Chondrocyte (in vitro differentiated cells): ENCODE data around the gene SDHC. TPM values are rescaled to one million over a fixed set of nuclear protein-coding genes. Genes with fewer than 3 reads are reported as not detected.

Experiments
- DNase-seq: peaks from one replicate; pipeline ENCODE4 v3.0.0; 2021; ENCODE audit warnings: mixed read lengths, low spot score
- H3K27ac Mint-ChIP-seq: one replicate; pipeline ENCODE4 v1.8.0; 2021; ENCODE audit warnings: mild to moderate bottlenecking, moderate library complexity, mixed read lengths; ENCODE audit not compliant: unreplicated experiment
- H3K27me3 Mint-ChIP-seq: 2 replicates; pipeline ENCODE4 v1.8.0; 2021; ENCODE audit warnings: low read depth, mixed read lengths
- H3K36me3 Mint-ChIP-seq: 2 replicates; pipeline ENCODE4 v1.8.0; 2021; ENCODE audit warnings: low read depth, mixed read lengths
- H3K4me1 Mint-ChIP-seq: 2 replicates; pipeline ENCODE4 v1.8.0; 2021; ENCODE audit warnings: low read depth, mild to moderate bottlenecking, mixed read lengths
- H3K4me3 Mint-ChIP-seq: one replicate; pipeline ENCODE4 v1.8.0; 2021; ENCODE audit warnings: mild to moderate bottlenecking, moderate library complexity, mixed read lengths; ENCODE audit not compliant: unreplicated experiment
- H3K9me3 Mint-ChIP-seq: 2 replicates; pipeline ENCODE4 v1.8.0; 2021; ENCODE audit warnings: low read depth, mixed read lengths
- total RNA-seq: library from RNA; stranded (reverse); gene quantifications from 3 replicates; pipeline ENCODE4 v1.2.1, GENCODE V29; 2021
- TF ChIP-seq, protein P1 (sequence below): fragments of 200-600 bp; sonication (generic); IDR thresholded peaks from 2 replicates; pipeline ENCODE4 v1.5.0; 2021; ENCODE audit warnings: antibody characterized with exemption, mild to moderate bottlenecking, moderate library complexity

Gene SDHC
- total RNA-seq, 1 donor from 2014 or later, result 128 TPM

DNA sequence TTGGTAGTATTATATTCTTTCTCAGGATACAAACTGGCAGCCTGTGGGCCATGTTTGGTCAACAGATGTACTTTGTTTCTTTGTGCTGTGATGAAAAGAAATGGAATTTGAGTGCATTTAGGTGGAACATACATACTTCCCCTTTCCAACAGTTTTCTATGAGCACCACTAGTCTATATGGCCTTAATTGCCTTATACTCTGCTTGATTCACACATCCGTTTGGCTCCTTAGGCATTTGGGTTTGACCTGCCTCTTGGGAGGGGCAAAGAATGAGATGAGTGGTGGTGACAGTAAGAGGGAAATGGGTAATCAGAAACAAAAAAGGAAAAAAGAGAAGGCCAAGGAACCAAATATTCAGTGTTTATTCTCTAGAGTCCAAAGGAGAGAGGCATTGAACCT is 36.5 kb downstream of the SDHC start:
- H3K9me3 Mint-ChIP-seq, result no peaks in the 10 kb centered on the region
- no peak overlapping the region for H3K4me3 Mint-ChIP-seq
- H3K27ac Mint-ChIP-seq, result no peak overlapping the region
- H3K27me3 Mint-ChIP-seq, result no peaks in the 10 kb centered on the region
- DNase-seq, result no peak
- H3K36me3 Mint-ChIP-seq, result peaks cover 3% of the 10 kb centered on the region
- no peaks in the 10 kb centered on the region for H3K4me1 Mint-ChIP-seq
- TF ChIP-seq, protein P1, sequence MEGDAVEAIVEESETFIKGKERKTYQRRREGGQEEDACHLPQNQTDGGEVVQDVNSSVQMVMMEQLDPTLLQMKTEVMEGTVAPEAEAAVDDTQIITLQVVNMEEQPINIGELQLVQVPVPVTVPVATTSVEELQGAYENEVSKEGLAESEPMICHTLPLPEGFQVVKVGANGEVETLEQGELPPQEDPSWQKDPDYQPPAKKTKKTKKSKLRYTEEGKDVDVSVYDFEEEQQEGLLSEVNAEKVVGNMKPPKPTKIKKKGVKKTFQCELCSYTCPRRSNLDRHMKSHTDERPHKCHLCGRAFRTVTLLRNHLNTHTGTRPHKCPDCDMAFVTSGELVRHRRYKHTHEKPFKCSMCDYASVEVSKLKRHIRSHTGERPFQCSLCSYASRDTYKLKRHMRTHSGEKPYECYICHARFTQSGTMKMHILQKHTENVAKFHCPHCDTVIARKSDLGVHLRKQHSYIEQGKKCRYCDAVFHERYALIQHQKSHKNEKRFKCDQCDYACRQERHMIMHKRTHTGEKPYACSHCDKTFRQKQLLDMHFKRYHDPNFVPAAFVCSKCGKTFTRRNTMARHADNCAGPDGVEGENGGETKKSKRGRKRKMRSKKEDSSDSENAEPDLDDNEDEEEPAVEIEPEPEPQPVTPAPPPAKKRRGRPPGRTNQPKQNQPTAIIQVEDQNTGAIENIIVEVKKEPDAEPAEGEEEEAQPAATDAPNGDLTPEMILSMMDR, result no peak

DNA sequence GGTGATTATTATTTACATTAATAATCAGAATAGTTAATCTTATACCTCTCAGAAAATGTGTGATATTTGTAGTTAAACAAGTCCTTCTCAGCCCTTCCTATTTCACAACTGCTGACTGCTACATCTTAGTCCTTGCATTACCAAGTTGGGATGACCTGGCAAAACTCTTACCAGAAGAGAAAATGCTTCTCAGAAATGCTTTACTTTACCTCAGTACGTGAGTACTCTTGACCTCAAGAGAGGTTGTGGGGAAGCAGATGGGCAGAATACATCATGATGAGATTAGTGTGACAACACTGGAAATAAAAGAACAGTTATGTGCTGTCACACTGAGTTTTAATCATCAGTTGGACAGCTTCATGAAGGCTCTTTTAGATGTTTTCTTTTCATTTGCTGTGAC is 37.3 kb downstream of the SDHC start:
- Mint-ChIP-seq H3K9me3 (no peaks in the 10 kb centered on the region), H3K27me3 (no peaks in the 10 kb centered on the region), H3K4me3 (no peak overlapping the region), H3K4me1 (no peaks in the 10 kb centered on the region), H3K27ac (no peak overlapping the region), H3K36me3 (peaks cover 4% of the 10 kb centered on the region)
- DNase-seq, result no peak
- TF ChIP-seq, protein P1, result no peak

DNA sequence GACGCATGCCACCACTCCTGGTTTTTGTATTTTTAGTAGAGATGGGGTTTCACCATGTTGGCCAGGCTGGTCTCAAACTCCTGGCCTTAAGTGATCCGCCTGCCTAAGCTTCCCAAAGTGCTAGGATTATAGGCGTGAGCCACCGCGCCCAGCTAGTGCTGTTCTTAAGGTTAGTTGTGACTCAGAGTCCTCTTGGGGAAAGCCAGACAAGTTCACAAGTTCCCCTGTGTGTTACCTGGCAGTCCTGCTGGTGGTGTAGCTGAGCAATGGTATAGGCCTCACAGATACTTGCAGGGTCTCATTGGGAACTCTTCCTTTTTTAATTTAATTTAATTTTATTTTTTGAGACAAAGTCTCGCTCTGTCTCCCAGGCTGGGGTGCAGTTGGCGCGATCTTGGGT is 42.9 kb downstream of the SDHC start:
- Mint-ChIP-seq H3K27ac (no peak overlapping the region), H3K4me1 (no peaks in the 10 kb centered on the region)
- TF ChIP-seq, protein P1, result no peak

DNA sequence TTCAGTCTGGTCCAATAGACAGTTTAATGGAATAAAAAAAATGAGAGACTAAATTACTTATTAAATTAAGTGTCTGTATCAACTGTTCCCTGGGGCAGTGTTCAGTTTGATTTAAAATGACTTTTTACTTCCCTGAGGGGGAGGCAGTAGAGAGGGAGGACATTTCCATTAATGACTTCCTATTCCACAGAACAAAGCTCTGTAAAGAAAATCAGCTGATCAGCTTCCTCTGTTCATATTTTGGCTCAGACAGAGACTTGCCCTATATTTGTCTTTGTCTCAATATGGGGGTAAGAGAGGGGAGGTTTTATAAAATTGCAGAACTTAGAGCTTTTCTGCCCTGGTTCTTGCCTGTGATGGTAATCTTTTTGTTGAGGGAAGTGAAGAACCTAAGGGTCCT is 45.1 kb downstream of the SDHC start:
- Mint-ChIP-seq H3K27me3 (no peaks in the 10 kb centered on the region), H3K36me3 (peaks cover 11% of the 10 kb centered on the region), H3K4me3 (no peak overlapping the region), H3K4me1 (no peaks in the 10 kb centered on the region), H3K9me3 (no peaks in the 10 kb centered on the region), H3K27ac (no peak overlapping the region)
- TF ChIP-seq, protein P1, result no peak
- no peak for DNase-seq

More for the DNA sequence above, 42.9 kb downstream of the SDHC start:
- Mint-ChIP-seq H3K36me3 (peaks cover 5% of the 10 kb centered on the region), H3K27me3 (no peaks in the 10 kb centered on the region), H3K9me3 (no peaks in the 10 kb centered on the region), H3K4me3 (no peak overlapping the region)
- DNase-seq, result no peak

DNA sequence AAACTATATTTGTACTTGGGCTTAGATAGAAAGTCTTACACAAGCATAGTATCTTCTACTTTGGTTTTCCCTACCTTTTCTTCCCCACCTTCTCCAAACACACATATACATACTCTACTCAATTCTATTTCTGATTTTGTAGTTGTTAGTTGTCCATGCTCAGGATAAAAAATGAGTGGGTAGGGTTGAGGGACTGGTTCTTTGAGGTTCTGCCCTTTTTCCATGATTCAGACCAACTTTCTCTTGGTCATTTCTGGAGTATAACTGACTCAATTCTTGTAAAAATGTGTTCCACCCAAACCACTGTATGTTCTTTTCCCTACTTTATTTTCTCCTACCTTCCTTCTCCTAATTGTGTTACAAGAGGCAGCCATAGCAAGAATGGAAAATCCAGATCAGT is 50.2 kb downstream of the SDHC start:
- H3K9me3 Mint-ChIP-seq, result no peaks in the 10 kb centered on the region
- no peak overlapping the region for H3K4me3 Mint-ChIP-seq
- no peaks in the 10 kb centered on the region for H3K27me3 Mint-ChIP-seq
- H3K27ac Mint-ChIP-seq, result no peak overlapping the region
- H3K4me1 Mint-ChIP-seq, result peaks cover 7% of the 10 kb centered on the region
- TF ChIP-seq, protein P1, result no peak
- H3K36me3 Mint-ChIP-seq, result peaks cover 18% of the 10 kb centered on the region
- DNase-seq, result no peak
